ENCODE results near the gene TMEM135. TPM values are rescaled to one million over a fixed set of nuclear protein-coding genes. Genes with fewer than 3 reads are reported as not detected.
"Not testable (repeated sequence)": the region's sequence is repeated elsewhere in the genome, so short reads cannot be mapped to it uniquely, and the experiment has no call there.

Gene TMEM135
- total and polyA plus RNA-seq, 2 donors from 2014 or later = 12.0 to 24.6 TPM

DNA sequence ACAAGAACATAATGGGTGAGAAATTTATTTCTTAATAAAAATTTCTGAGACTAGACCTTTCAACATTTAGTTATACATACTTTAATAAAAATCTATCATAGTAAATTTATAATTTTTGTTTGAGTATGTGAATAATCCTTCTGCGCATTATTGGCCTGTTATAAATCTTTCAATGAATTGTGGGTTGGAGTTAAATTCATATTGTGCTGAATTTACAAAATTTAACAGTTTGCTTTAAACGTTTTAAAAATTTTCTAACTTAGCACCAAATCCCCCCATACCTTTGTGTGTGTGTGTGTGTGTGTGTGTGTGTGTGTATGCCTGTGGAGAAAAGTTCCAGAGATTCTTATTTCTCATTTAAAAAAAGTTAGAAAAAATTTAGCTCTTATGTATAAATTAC lies 111.0 kb downstream of the TMEM135 start:
- TF ChIP-seq, protein P1, sequence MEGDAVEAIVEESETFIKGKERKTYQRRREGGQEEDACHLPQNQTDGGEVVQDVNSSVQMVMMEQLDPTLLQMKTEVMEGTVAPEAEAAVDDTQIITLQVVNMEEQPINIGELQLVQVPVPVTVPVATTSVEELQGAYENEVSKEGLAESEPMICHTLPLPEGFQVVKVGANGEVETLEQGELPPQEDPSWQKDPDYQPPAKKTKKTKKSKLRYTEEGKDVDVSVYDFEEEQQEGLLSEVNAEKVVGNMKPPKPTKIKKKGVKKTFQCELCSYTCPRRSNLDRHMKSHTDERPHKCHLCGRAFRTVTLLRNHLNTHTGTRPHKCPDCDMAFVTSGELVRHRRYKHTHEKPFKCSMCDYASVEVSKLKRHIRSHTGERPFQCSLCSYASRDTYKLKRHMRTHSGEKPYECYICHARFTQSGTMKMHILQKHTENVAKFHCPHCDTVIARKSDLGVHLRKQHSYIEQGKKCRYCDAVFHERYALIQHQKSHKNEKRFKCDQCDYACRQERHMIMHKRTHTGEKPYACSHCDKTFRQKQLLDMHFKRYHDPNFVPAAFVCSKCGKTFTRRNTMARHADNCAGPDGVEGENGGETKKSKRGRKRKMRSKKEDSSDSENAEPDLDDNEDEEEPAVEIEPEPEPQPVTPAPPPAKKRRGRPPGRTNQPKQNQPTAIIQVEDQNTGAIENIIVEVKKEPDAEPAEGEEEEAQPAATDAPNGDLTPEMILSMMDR (IDR thresholded peaks at IDR 0.05; ENCODE audit: borderline replicate concordance, extremely low read depth, insufficient read depth) = no peak
- no peaks in the 10 kb centered on the region for H3K36me3 ChIP-seq (ENCODE audit: control insufficient read depth in 2 of 3, insufficient read depth in 3 of 3, low read length in 3 of 3)
- H3K4me3 ChIP-seq (ENCODE audit: low read length in 3 of 3) = no peak overlapping the region
- H3K9ac ChIP-seq (ENCODE audit: low read length in 3 of 3) = no peak overlapping the region
- intact Hi-C loops (cut with DNase I) = no loop called here
- FAIRE-seq (no peak), DNase-seq (no peak)
- H3K9me3 ChIP-seq (ENCODE audit: control insufficient read depth in 2 of 3, insufficient read depth in 1 of 3, low read length in 3 of 3) = no peaks in the 10 kb centered on the region
- no peaks in the 10 kb centered on the region for H3K4me1 ChIP-seq (ENCODE audit: control insufficient read depth in 2 of 3, insufficient read depth in 2 of 3, low read depth in 1 of 3, low read length in 3 of 3)
- no peaks in the 10 kb centered on the region for H3K27me3 ChIP-seq (ENCODE audit: control insufficient read depth, insufficient read depth, low read length)
- H3K27ac ChIP-seq (ENCODE audit: low read depth in 2 of 2, low read length in 2 of 2) = no peak overlapping the region

DNA sequence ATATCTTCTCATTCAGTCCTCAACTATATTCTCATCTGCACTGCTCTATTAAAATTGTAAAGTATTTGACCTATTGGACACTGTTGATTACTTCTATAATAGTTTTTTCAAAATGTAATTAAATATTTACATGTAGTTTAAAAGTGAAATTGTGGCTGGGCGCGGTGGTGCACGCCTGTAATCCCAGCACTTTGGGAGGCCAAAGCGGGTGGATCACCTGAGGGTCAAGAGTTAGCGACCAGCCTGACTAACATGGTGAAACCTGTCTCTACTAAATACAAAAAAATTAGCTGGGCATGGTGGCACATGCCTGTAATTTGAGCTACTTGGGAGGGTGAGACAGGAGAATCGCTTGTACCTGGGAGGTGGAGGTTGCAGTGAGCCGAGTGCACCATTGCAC lies 112.0 kb downstream of the TMEM135 start:
- FAIRE-seq; H3K4me1 ChIP-seq (ENCODE audit: control insufficient read depth in 2 of 3, insufficient read depth in 2 of 3, low read depth in 1 of 3, low read length in 3 of 3); DNase-seq; H3K9ac ChIP-seq (ENCODE audit: low read length in 3 of 3); H3K27me3 ChIP-seq (ENCODE audit: control insufficient read depth, insufficient read depth, low read length); H3K36me3 ChIP-seq (ENCODE audit: control insufficient read depth in 2 of 3, insufficient read depth in 3 of 3, low read length in 3 of 3); H3K27ac ChIP-seq (ENCODE audit: low read depth in 2 of 2, low read length in 2 of 2); H3K9me3 ChIP-seq (ENCODE audit: control insufficient read depth in 2 of 3, insufficient read depth in 1 of 3, low read length in 3 of 3); intact Hi-C loops (cut with DNase I); H3K4me3 ChIP-seq (ENCODE audit: low read length in 3 of 3): not testable (repeated sequence)

DNA sequence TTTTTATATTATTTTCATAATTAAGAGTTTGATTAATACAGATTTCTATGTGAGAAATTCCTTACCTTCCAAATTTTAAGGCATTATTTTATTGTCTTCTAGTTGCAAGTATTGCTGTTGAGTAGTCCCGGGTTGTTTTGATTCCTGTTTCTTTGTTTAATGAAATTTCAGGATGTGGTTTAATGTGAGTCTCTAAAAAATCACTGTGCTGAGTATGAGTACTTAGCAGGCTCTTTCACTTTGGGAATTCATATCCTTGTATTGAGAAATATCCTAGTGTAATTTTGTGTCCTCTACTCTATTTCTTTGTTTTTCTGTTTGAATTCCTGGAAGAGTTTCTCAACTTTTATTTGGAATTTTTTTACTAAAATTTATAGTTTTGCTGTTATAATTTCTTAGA lies 113.2 kb downstream of the TMEM135 start:
- no peaks in the 10 kb centered on the region for H3K27me3 ChIP-seq (ENCODE audit: control insufficient read depth, insufficient read depth, low read length)
- H3K27ac ChIP-seq (ENCODE audit: low read depth in 2 of 2, low read length in 2 of 2) = no peak overlapping the region
- no peak overlapping the region for H3K4me3 ChIP-seq (ENCODE audit: low read length in 3 of 3)
- intact Hi-C loops (cut with DNase I) = no loop called here
- no peaks in the 10 kb centered on the region for H3K4me1 ChIP-seq (ENCODE audit: control insufficient read depth in 2 of 3, insufficient read depth in 2 of 3, low read depth in 1 of 3, low read length in 3 of 3)
- no peak for FAIRE-seq
- no peaks in the 10 kb centered on the region for H3K36me3 ChIP-seq (ENCODE audit: control insufficient read depth in 2 of 3, insufficient read depth in 3 of 3, low read length in 3 of 3)
- no peak for DNase-seq
- TF ChIP-seq, protein P1 (IDR thresholded peaks at IDR 0.05; ENCODE audit: borderline replicate concordance, extremely low read depth, insufficient read depth) = no peak
- H3K9me3 ChIP-seq (ENCODE audit: control insufficient read depth in 2 of 3, insufficient read depth in 1 of 3, low read length in 3 of 3) = no peaks in the 10 kb centered on the region
- H3K9ac ChIP-seq (ENCODE audit: low read length in 3 of 3) = no peak overlapping the region

DNA sequence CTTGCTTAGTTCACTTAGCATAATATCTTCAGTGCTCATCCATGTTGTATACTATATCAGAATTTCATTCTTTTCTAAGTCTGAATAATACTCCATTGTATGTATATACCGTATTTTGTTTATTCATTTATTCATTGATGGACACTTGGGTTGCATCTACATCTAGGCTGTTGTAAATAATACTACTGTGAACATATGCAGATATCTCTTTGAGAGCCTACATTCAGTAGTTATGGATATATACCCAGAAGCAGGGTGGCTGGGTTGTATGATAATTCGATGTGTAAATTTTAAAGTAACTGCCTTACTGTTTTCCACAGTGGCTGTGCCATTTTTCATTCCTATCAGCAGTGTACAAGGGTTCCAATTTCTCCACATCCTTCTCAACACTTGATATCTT lies 116.5 kb downstream of the TMEM135 start:
- Histone ChIP-seq H3K27me3 (ENCODE audit: control insufficient read depth, insufficient read depth, low read length) (no peaks in the 10 kb centered on the region), H3K36me3 (ENCODE audit: control insufficient read depth in 2 of 3, insufficient read depth in 3 of 3, low read length in 3 of 3) (no peaks in the 10 kb centered on the region), H3K9me3 (ENCODE audit: control insufficient read depth in 2 of 3, insufficient read depth in 1 of 3, low read length in 3 of 3) (no peaks in the 10 kb centered on the region), H3K27ac (ENCODE audit: low read depth in 2 of 2, low read length in 2 of 2) (no peak overlapping the region), H3K4me1 (ENCODE audit: control insufficient read depth in 2 of 3, insufficient read depth in 2 of 3, low read depth in 1 of 3, low read length in 3 of 3) (no peaks in the 10 kb centered on the region), H3K4me3 (ENCODE audit: low read length in 3 of 3) (no peak overlapping the region), H3K9ac (ENCODE audit: low read length in 3 of 3) (no peak overlapping the region)
- no peak for DNase-seq
- FAIRE-seq = no peak
- intact Hi-C loops (cut with DNase I) = no loop called here
- TF ChIP-seq, protein P1 (IDR thresholded peaks at IDR 0.05; ENCODE audit: borderline replicate concordance, extremely low read depth, insufficient read depth) = no peak

Data from kidney (tissue), 14 donors.